Fibroblast of lung (primary cell): ENCODE measurements around the gene NUP210. TPM values are rescaled to one million over a fixed set of nuclear protein-coding genes. Genes with fewer than 3 reads are reported as not detected.

ENCODE experiments used
- DNase-seq, 2 donors: peaks; one replicate each; pipeline versions ENCODE4 v3.0.0 to v3.0.0-alpha.2; 2010; ENCODE audit warnings: low read depth in 2 of 2
- H2AFZ ChIP-seq: 2 replicates; pipeline ENCODE4 v1.5.1; 2012; ENCODE audit warnings: low read length, control low read depth, inconsistent platforms
- H3K27ac ChIP-seq: 2 replicates; pipeline ENCODE4 v1.5.1; 2011; ENCODE audit warnings: low read length, control low read depth; ENCODE audit not compliant: insufficient read depth
- H3K27me3 ChIP-seq: 2 replicates; pipeline ENCODE4 v1.5.1; 2011; ENCODE audit warnings: mild to moderate bottlenecking, low read length; ENCODE audit not compliant: control insufficient read depth, insufficient read depth
- H3K36me3 ChIP-seq: 2 replicates; pipeline ENCODE4 v1.5.1; 2011; ENCODE audit warnings: low read length; ENCODE audit not compliant: control insufficient read depth, insufficient read depth
- H3K4me1 ChIP-seq: 2 replicates; pipeline ENCODE4 v1.5.1; 2011; ENCODE audit warnings: low read length; ENCODE audit not compliant: control insufficient read depth, insufficient read depth; ENCODE audit errors: extremely low read depth
- H3K4me2 ChIP-seq: 2 replicates; pipeline ENCODE4 v1.5.1; 2011; ENCODE audit warnings: low read length, control low read depth; ENCODE audit not compliant: insufficient read depth; ENCODE audit errors: extremely low read depth
- H3K4me3 ChIP-seq, 4 experiments: fragments of 200-600 bp in 1 of 4; sonication (generic) in 1 of 4; replicated peaks in 1 of 4; 2 replicates each; pipeline ENCODE4 v1.5.1; 2011 to 2016; ENCODE audit warnings: low read length in 4 of 4, low read depth in 3 of 4, mild to moderate bottlenecking in 3 of 4, control low read depth in 2 of 4, inconsistent platforms in 1 of 4, mixed read lengths in 1 of 4; ENCODE audit not compliant: insufficient read depth in 1 of 4; ENCODE audit errors: control extremely low read depth in 1 of 4
- H3K79me2 ChIP-seq: 2 replicates; pipeline ENCODE4 v1.5.1; 2012; ENCODE audit warnings: mild to moderate bottlenecking, low read length, inconsistent platforms; ENCODE audit not compliant: control insufficient read depth, insufficient read depth
- H3K9ac ChIP-seq: 2 replicates; pipeline ENCODE4 v1.5.1; 2011; ENCODE audit warnings: mild to moderate bottlenecking, low read length, control low read depth; ENCODE audit not compliant: insufficient read depth
- H3K9me3 ChIP-seq: 2 replicates; pipeline ENCODE4 v1.5.1; 2012; ENCODE audit warnings: low read depth, low read length; ENCODE audit not compliant: control insufficient read depth, insufficient read depth
- H4K20me1 ChIP-seq: 2 replicates; pipeline ENCODE4 v1.5.1; 2011; ENCODE audit warnings: low read length; ENCODE audit not compliant: control insufficient read depth, insufficient read depth; ENCODE audit errors: extremely low read depth
- EZH2 ChIP-seq: IDR thresholded peaks from 2 replicates; pipeline ENCODE4 v1.5.1; 2012; ENCODE audit warnings: low read length, control low read depth, mild to moderate bottlenecking; ENCODE audit errors: missing control alignments
- polyA plus RNA-seq, 2 donors: library from polyadenylated mRNA; depleted of rRNA in 1 of 2; stranded (reverse) in 1 of 2; unstranded in 1 of 2; fragments of >200 nt; gene quantifications; 2 replicates each; pipeline ENCODE4 v1.2.1, GENCODE V29; 2011 to 2012; ENCODE audit warnings: missing spikeins in 1 of 2
- total RNA-seq: library from RNA; depleted of rRNA; stranded (reverse); fragments of >200 nt; gene quantifications from 2 replicates; pipeline ENCODE4 v1.2.1, GENCODE V29; 2014
- TF ChIP-seq, protein P1 (sequence below), 2 donors: IDR thresholded peaks in 1 of 2; conservative IDR thresholded peaks in 1 of 2; 1 replicate in 1 of 2; 2 replicates in 1 of 2; pipeline ENCODE4 v1.5.1; 2011 to 2012; ENCODE audit warnings: low read length in 2 of 2, control low read depth in 1 of 2, inconsistent platforms in 1 of 2, low read depth in 1 of 2, mild to moderate bottlenecking in 1 of 2

NUP210 gene
- total and polyA plus RNA-seq, 2 donors (not counting 1 experiment from before 2014, with no cell fraction given) = 0.09 to 0.33 TPM

DNA sequence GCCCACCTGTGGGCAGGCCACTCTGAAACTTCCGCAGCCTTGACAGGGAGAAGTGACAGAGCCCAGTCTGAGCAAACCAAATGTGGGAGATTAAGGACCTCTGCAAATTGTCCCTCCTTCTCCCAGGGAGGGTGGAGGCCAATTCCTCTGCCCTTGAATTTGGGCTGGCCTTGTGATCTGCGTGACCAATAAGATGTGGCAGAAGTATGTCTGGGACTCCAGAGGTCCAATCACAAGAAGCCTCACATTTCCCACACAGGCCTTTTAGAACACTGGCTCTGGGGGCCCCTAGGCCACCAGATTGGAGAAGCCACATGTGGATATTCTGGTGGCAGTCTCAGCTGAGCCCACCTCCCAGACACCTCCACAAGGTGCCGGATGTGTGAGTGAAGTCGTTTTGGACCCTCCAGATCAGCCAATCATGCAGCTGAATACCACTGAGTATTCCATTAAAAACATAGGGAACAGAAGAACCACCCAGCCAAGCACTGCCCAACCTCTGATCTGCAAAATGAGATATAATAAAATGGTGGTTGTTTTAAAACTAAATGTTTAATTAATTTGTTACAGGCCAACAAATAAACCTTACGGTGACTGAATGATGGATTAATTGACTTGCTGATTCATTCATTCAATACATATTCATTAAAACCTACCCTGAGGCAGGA is 150.3 kb downstream of the NUP210 start:
- Histone ChIP-seq H3K4me2 (no peak overlapping the region), H3K27ac (no peak overlapping the region), H3K79me2 (no peaks in the 10 kb centered on the region), H3K27me3 (no peaks in the 10 kb centered on the region), H3K4me3 (no peak overlapping the region), H3K36me3 (no peaks in the 10 kb centered on the region), H2AFZ (no peak overlapping the region), H4K20me1 (no peaks in the 10 kb centered on the region), H3K9ac (no peak overlapping the region), H3K9me3 (no peaks in the 10 kb centered on the region), H3K4me1 (no peaks in the 10 kb centered on the region)
- TF ChIP-seq EZH2 = no peak
- TF ChIP-seq, protein P1, sequence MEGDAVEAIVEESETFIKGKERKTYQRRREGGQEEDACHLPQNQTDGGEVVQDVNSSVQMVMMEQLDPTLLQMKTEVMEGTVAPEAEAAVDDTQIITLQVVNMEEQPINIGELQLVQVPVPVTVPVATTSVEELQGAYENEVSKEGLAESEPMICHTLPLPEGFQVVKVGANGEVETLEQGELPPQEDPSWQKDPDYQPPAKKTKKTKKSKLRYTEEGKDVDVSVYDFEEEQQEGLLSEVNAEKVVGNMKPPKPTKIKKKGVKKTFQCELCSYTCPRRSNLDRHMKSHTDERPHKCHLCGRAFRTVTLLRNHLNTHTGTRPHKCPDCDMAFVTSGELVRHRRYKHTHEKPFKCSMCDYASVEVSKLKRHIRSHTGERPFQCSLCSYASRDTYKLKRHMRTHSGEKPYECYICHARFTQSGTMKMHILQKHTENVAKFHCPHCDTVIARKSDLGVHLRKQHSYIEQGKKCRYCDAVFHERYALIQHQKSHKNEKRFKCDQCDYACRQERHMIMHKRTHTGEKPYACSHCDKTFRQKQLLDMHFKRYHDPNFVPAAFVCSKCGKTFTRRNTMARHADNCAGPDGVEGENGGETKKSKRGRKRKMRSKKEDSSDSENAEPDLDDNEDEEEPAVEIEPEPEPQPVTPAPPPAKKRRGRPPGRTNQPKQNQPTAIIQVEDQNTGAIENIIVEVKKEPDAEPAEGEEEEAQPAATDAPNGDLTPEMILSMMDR (conservative IDR thresholded peaks at IDR 0.05 in 1 of 2, IDR thresholded peaks at IDR 0.05 in 1 of 2; ENCODE audit: low read depth in 1 of 2, low read length in 2 of 2) = no peak
- no peak for DNase-seq

DNA sequence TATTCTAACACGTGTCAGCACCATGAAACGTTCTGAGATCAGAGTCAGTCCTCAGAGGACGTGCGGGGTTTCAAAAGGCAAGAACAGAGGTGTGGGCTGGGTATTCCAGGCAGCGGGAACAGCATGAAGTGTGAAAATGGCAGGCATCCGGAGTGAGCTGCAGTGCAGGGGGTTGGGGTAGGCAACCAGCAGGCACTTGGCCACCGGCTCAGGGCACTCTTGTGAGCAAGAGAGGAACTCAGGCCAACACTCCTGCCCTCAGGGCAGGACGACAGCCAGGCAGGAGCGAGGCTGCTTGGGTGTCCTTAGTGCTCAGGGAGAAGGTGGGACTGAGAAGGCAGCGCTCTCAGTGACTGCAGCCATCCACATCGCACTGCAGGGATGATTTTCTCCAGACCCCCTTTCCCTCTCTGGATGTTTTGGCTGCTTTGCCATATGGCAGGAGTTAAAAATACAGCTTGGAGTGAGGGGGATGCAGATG is 151.1 kb downstream of the NUP210 start:
- no peaks in the 10 kb centered on the region for H3K9me3 ChIP-seq
- H3K4me2 ChIP-seq = no peak overlapping the region
- H3K4me1 ChIP-seq = no peaks in the 10 kb centered on the region
- no peaks in the 10 kb centered on the region for H3K27me3 ChIP-seq
- H3K36me3 ChIP-seq = no peaks in the 10 kb centered on the region
- H3K79me2 ChIP-seq = no peaks in the 10 kb centered on the region
- no peak overlapping the region for H3K4me3 ChIP-seq
- no peak overlapping the region for H2AFZ ChIP-seq
- no peak overlapping the region for H3K27ac ChIP-seq
- DNase-seq = no peak
- no peaks in the 10 kb centered on the region for H4K20me1 ChIP-seq
- TF ChIP-seq EZH2 = no peak
- TF ChIP-seq, protein P1 (conservative IDR thresholded peaks at IDR 0.05 in 1 of 2, IDR thresholded peaks at IDR 0.05 in 1 of 2; ENCODE audit: low read depth in 1 of 2, low read length in 2 of 2) = no peak
- no peak overlapping the region for H3K9ac ChIP-seq

DNA sequence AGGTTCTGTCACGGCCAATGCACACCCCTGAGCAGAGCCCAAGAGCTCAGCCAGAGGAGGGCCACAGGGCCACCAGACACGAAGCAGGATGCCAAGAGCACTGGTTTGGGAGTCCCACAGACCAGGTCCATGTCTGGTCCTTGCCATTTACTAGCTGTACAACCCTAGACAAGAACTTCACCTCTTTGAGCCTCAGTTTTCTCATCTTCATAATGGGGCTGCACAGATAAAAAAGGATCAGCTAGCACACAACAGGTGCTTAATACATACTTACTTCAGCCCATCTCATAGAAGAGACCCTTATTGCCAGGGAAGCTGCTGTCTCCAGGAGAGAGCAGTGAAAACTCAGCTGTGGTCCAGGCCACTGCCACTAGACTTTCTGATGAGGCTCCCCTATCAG is 152.0 kb downstream of the NUP210 start:
- no peaks in the 10 kb centered on the region for H3K9me3 ChIP-seq
- H3K36me3 ChIP-seq = no peaks in the 10 kb centered on the region
- H4K20me1 ChIP-seq = no peaks in the 10 kb centered on the region
- H3K27me3 ChIP-seq = no peaks in the 10 kb centered on the region
- H3K79me2 ChIP-seq = no peaks in the 10 kb centered on the region
- no peak overlapping the region for H3K27ac ChIP-seq
- DNase-seq = no peak
- H3K4me2 ChIP-seq = no peak overlapping the region
- no peak overlapping the region for H3K9ac ChIP-seq
- H3K4me1 ChIP-seq = no peaks in the 10 kb centered on the region
- TF ChIP-seq EZH2 = no peak
- TF ChIP-seq, protein P1 (conservative IDR thresholded peaks at IDR 0.05 in 1 of 2, IDR thresholded peaks at IDR 0.05 in 1 of 2; ENCODE audit: low read depth in 1 of 2, low read length in 2 of 2) = no peak
- H3K4me3 ChIP-seq = no peak overlapping the region
- H2AFZ ChIP-seq = no peak overlapping the region
